Prostate gland (tissue), 2 donors: ENCODE measurements around the gene SLN.

ENCODE experiments used
- POLR2AphosphoS5 ChIP-seq: sonication (generic); formaldehyde crosslinking; IDR thresholded peaks from one replicate; pipeline ENCODE4 v1.6.1; 2017; ENCODE audit warnings: antibody characterized with exemption
- TF ChIP-seq, protein P1 (sequence below), 4 experiments: fragments of 200-600 bp in 2 of 4; fragments of 450-650 bp in 2 of 4; sonication (generic) in 2 of 4; IDR thresholded peaks; 1 replicate in 3 of 4; 2 replicates in 1 of 4; pipeline ENCODE4 v1.5.1; 2016 to 2019; ENCODE audit warnings: antibody characterized with exemption in 4 of 4, mild to moderate bottlenecking in 2 of 4, moderate library complexity in 2 of 4

DNA sequence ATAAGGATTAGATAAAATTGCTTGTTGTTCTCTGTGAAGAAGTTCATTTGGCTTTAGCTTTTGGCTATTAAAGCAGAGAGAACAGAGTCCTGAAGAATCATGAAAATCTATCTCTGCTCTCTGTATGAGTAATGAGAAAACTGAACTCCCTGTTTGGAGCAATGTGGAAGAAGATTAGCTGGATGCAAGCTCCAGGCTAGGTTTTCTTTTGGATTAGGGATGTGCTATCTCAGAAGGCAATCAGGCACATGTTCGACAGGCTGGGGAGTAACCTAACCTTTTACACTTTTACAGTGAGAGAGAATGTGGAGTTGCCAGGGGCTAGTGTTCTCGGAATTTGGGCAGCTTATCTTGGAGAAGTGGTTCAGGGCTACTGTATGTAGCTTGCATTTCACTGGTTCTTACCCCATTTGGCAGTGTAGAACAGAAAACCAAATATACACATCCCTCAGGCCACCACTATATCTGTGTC, 8.5 kb upstream of the SLN start:
- TF ChIP-seq, protein P1, sequence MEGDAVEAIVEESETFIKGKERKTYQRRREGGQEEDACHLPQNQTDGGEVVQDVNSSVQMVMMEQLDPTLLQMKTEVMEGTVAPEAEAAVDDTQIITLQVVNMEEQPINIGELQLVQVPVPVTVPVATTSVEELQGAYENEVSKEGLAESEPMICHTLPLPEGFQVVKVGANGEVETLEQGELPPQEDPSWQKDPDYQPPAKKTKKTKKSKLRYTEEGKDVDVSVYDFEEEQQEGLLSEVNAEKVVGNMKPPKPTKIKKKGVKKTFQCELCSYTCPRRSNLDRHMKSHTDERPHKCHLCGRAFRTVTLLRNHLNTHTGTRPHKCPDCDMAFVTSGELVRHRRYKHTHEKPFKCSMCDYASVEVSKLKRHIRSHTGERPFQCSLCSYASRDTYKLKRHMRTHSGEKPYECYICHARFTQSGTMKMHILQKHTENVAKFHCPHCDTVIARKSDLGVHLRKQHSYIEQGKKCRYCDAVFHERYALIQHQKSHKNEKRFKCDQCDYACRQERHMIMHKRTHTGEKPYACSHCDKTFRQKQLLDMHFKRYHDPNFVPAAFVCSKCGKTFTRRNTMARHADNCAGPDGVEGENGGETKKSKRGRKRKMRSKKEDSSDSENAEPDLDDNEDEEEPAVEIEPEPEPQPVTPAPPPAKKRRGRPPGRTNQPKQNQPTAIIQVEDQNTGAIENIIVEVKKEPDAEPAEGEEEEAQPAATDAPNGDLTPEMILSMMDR (IDR thresholded peaks at IDR 0.05): no peak
- TF ChIP-seq POLR2AphosphoS5: no peak
